Measurements from ENCODE around the gene DMBX1.

DNA sequence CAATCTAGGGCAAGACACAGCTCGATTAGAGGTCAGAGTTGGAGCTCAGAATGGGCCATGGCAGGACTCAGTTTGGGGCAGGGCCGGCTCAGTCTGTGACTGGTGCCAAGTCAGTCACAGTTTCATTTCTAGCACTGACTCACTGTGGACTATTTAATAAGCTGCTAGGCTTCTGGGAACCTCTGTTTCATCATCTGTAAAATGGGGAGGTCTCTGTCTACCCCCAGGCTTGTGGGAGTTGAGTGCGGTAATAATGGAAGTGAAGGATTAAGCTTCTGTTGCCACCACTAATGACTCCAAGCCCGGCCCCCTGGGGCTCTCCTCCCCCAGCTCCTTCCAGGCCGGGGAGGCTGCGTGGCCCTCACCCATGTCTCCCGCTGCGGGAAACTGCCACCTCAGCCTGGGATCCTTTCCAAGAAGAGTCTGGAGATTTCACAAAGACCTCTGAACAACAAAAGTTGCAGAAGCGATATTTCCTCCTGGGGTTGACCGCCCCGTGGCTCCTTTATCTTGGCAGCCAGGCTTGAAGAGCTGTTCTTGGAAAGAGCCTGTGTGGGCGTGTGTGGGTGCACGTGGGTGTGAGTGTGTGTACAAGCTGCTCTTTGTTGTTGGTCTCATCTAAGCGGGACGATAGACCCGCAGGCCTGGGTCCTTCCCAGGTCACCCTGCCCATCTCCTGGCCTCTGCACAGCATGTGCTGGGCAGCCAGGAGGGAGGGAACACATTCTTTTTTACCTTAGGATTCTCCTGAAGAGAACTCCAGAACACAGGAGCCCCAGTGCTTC, 32.7 kb downstream of the DMBX1 start:
- TF ChIP-seq CSDC2 (CRISPR knock-in tag; IDR thresholded peaks at IDR 0.05), result no peak
- TF ChIP-seq, protein P1, sequence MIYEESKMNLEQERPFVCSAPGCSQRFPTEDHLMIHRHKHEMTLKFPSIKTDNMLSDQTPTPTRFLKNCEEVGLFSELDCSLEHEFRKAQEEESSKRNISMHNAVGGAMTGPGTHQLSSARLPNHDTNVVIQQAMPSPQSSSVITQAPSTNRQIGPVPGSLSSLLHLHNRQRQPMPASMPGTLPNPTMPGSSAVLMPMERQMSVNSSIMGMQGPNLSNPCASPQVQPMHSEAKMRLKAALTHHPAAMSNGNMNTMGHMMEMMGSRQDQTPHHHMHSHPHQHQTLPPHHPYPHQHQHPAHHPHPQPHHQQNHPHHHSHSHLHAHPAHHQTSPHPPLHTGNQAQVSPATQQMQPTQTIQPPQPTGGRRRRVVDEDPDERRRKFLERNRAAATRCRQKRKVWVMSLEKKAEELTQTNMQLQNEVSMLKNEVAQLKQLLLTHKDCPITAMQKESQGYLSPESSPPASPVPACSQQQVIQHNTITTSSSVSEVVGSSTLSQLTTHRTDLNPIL (CRISPR knock-in tag; IDR thresholded peaks at IDR 0.05; ENCODE audit: low read depth), result no peak

Data from SK-N-SH treated with all-trans-retinoic acid at 6 μM for 48 hours (cell line).